Measurements from ENCODE around the gene OSTF1.
A peak's percentile ranks its signal among the peaks of the same experiment; 100 is the strongest.

OSTF1 gene

GRCh38 chr9:75123696-75124095 is 35.4 kb downstream of the OSTF1 start:
- no peak for DNase-seq (ENCODE audit: low read depth, low spot score)
- H3K4me3 ChIP-seq (ENCODE audit: low read depth, low read length): no peak overlapping the region
- in situ Hi-C loops (cut with HindIII; ENCODE audit: low sequenced_read_pairs): no loop called here
- TF ChIP-seq CTCF (IDR thresholded peaks at IDR 0.05; ENCODE audit: low read depth, low read length): no peak

- DNase-seq (ENCODE audit: low read depth, low spot score): no peak
- no peak for TF ChIP-seq CTCF (IDR thresholded peaks at IDR 0.05; ENCODE audit: low read depth, low read length)
- H3K4me3 ChIP-seq (ENCODE audit: low read depth, low read length): no peak overlapping the region
- in situ Hi-C loops (cut with HindIII; ENCODE audit: low sequenced_read_pairs): no loop called here
Measured at GRCh38 chr9:75128535-75128934, 40.2 kb downstream of the OSTF1 start.

GRCh38 chr9:75130172-75130571 is 41.9 kb downstream of the OSTF1 start:
- in situ Hi-C loops (cut with HindIII; ENCODE audit: low sequenced_read_pairs): no loop called here
- no peak overlapping the region for H3K4me3 ChIP-seq (ENCODE audit: low read depth, low read length)
- no peak for DNase-seq (ENCODE audit: low read depth, low spot score)
- TF ChIP-seq CTCF (IDR thresholded peaks at IDR 0.05; ENCODE audit: low read depth, low read length): no peak

- DNase-seq (ENCODE audit: low read depth, low spot score): peak; percentile 46
- H3K4me3 ChIP-seq (ENCODE audit: low read depth, low read length): no peak overlapping the region
- in situ Hi-C loops (cut with HindIII; ENCODE audit: low sequenced_read_pairs): no loop called here
- no peak for TF ChIP-seq CTCF (IDR thresholded peaks at IDR 0.05; ENCODE audit: low read depth, low read length)
Measured at GRCh38 chr9:75130621-75131230, 42.4 kb downstream of the OSTF1 start.

GRCh38 chr9:75131700-75132099 is 43.4 kb downstream of the OSTF1 start:
- TF ChIP-seq CTCF (IDR thresholded peaks at IDR 0.05; ENCODE audit: low read depth, low read length): no peak
- in situ Hi-C loops (cut with HindIII; ENCODE audit: low sequenced_read_pairs): no loop called here
- no peak overlapping the region for H3K4me3 ChIP-seq (ENCODE audit: low read depth, low read length)
- no peak for DNase-seq (ENCODE audit: low read depth, low spot score)

GRCh38 chr9:75132244-75132643 is 43.9 kb downstream of the OSTF1 start:
- DNase-seq (ENCODE audit: low read depth, low spot score): no peak
- no peak overlapping the region for H3K4me3 ChIP-seq (ENCODE audit: low read depth, low read length)
- no peak for TF ChIP-seq CTCF (IDR thresholded peaks at IDR 0.05; ENCODE audit: low read depth, low read length)
- in situ Hi-C loops (cut with HindIII; ENCODE audit: low sequenced_read_pairs): no loop called here

- no peak overlapping the region for H3K4me3 ChIP-seq (ENCODE audit: low read depth, low read length)
- TF ChIP-seq CTCF (IDR thresholded peaks at IDR 0.05; ENCODE audit: low read depth, low read length): no peak
- in situ Hi-C loops (cut with HindIII; ENCODE audit: low sequenced_read_pairs): no loop called here
- peak; percentile 56 for DNase-seq (ENCODE audit: low read depth, low spot score)
Measured at GRCh38 chr9:75133396-75133795, 45.1 kb downstream of the OSTF1 start.

All from astrocyte of the spinal cord (primary cell).